IPS-15b (cell line): ENCODE data around the gene GPS1.

Experiments
- H3K27me3 ChIP-seq: one replicate; pipeline ENCODE4 v1.6.1; 2013; ENCODE audit warnings: low read length; ENCODE audit not compliant: control insufficient read depth, insufficient read depth
- H3K36me3 ChIP-seq: one replicate; pipeline ENCODE4 v1.6.1; 2013; ENCODE audit warnings: low read length; ENCODE audit not compliant: control insufficient read depth, insufficient read depth
- H3K4me1 ChIP-seq: one replicate; pipeline ENCODE4 v1.6.1; 2013; ENCODE audit warnings: mild to moderate bottlenecking, low read length; ENCODE audit not compliant: control insufficient read depth, insufficient read depth
- H3K4me3 ChIP-seq: one replicate; pipeline ENCODE4 v1.5.1; 2013; ENCODE audit warnings: low read depth, low read length
- H3K9ac ChIP-seq: one replicate; pipeline ENCODE4 v1.6.1; 2013; ENCODE audit warnings: low read depth, mild to moderate bottlenecking, low read length
- H3K9me3 ChIP-seq: one replicate; pipeline ENCODE4 v1.6.1; 2013; ENCODE audit warnings: mild to moderate bottlenecking, low read length; ENCODE audit not compliant: control insufficient read depth, insufficient read depth

The GPS1 gene

DNA sequence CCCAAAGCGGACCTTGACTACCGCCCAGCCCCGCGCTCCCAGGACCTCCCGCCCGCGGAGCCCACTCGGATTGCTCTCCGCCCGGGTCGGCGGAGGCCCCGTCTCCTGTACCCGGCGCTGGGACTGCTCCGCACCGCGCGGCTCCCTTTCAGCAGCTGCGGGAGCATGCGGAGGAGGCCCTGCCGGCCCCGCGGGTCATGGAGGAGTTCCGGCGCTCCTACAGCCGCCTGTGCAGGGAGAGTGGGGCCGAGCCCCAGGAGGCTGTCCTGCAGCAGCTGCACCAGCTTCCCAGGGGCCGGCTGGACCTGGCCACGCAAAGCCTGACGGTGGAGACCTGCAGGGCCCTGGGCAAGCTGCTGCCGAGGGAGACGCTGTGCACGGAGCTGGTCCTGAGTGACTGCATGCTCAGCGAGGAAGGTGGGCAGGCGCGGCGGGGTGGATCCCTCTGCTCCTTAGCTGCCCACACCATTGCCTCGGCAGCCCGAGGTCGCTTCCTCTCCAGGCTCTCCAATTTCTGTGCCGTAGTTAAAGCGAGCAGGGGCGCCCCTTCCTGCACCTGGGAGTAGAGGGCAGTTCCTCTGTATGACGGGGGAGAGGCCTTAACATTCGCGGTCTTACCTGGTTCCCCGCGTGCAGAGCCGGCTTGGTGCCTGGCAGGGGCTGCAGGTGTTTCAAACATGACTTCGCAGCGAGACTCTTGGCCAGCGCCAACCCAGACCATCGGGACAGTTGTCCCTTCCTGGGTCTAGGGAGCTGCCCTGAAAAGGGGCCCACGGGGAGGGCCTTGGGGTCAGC is 28.1 kb upstream of the GPS1 start:
- Histone ChIP-seq H3K4me1 (no peaks in the 10 kb centered on the region), H3K4me3 (peak overlapping the region; percentile 67), H3K9ac (peak overlapping the region; percentile 70), H3K27me3 (no peaks in the 10 kb centered on the region), H3K36me3 (peaks cover 17% of the 10 kb centered on the region), H3K9me3 (no peaks in the 10 kb centered on the region)

DNA sequence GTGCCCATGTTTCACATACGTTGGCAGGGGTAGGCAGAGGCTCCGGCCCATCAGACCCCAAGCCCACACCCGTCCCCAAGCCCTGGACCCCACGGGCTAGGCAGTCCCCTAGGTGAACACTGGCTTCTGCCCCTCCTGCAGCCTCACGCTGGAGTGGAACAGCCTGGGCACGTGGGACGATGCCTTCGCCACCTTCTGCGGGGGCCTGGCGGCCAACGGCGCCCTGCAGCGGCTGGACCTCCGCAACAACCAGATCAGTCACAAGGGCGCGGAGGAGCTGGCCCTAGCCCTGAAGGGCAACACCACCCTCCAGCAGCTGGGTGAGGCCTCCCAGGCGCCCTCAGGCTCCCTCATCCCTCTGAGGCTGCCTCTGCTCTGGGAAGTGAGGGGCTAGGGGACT is 26.8 kb upstream of the GPS1 start:
- H3K9ac ChIP-seq, result no peak overlapping the region
- H3K4me3 ChIP-seq, result no peak overlapping the region
- no peaks in the 10 kb centered on the region for H3K27me3 ChIP-seq
- peaks cover 16% of the 10 kb centered on the region for H3K36me3 ChIP-seq
- no peaks in the 10 kb centered on the region for H3K4me1 ChIP-seq
- no peaks in the 10 kb centered on the region for H3K9me3 ChIP-seq

DNA sequence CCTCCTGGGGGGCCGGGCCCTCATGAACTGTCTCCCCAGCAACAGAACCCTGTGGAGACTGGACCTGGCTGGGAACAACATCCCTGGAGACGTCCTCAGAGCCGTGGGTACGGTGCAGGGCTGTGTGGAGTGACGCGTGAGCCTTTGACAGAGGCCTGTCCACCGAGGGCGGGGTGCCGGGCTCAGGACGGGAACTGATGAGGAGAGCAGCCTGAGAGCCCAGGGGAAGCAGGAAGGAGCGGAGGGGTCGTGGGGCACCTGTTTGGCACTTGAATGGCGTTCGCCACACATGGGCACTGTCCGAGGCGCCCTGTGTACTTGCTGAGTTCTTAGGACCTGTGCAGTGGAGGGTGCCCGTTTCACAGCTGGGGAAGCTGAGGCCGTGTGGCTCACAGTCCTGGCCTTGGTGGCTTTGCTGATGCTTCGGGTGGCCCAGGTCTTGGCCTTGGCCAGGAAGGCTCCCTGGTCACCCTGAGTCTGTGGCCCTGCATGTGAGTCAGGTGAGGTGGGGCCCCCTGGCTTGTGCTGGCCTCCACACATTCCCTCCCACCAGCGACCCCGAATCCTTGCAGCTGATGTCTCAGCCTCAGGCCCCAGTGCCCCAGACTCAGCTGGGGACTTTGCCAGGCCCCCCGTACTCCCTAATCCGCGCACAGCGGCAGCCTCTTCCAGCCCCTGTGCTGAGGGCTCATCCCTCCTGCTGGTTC is 26.1 kb upstream of the GPS1 start:
- Histone ChIP-seq H3K4me1 (no peaks in the 10 kb centered on the region), H3K27me3 (no peaks in the 10 kb centered on the region), H3K36me3 (peaks cover 16% of the 10 kb centered on the region), H3K4me3 (no peak overlapping the region), H3K9ac (no peak overlapping the region), H3K9me3 (no peaks in the 10 kb centered on the region)

- H3K4me1 ChIP-seq, result no peaks in the 10 kb centered on the region
- H3K36me3 ChIP-seq, result peaks cover 14% of the 10 kb centered on the region
- no peaks in the 10 kb centered on the region for H3K9me3 ChIP-seq
- H3K27me3 ChIP-seq, result no peaks in the 10 kb centered on the region
- H3K9ac ChIP-seq, result no peak overlapping the region
- no peak overlapping the region for H3K4me3 ChIP-seq
Measured at GRCh38 chr17:82028246-82028645, 23.5 kb upstream of the GPS1 start.

GRCh38 chr17:82028966-82029365 is 22.7 kb upstream of the GPS1 start:
- no peaks in the 10 kb centered on the region for H3K4me1 ChIP-seq
- no peaks in the 10 kb centered on the region for H3K9me3 ChIP-seq
- peaks cover 14% of the 10 kb centered on the region for H3K36me3 ChIP-seq
- no peaks in the 10 kb centered on the region for H3K27me3 ChIP-seq
- H3K4me3 ChIP-seq, result no peak overlapping the region
- no peak overlapping the region for H3K9ac ChIP-seq

DNA sequence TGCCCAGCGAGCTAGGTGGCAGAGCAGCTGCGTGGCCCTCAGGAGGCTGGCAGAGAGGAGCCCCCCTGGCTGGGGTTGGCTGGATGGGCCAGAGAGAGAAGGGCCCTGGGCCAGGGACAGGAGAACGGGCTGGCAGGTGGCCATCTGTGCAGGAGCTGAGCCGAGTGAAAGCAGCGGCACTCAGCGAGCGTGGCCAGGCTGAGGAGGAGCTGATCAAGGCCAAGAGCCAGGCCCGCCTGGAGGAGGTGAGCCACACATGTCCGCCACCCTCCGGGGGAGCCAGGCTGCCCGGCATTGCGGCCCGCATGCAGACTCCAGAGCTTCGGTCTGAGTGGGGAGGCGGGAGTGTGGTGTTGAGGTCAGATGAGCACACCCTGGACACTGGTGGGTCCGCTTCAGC is 22.3 kb upstream of the GPS1 start:
- Histone ChIP-seq H3K9ac (no peak overlapping the region), H3K27me3 (no peaks in the 10 kb centered on the region), H3K36me3 (peaks cover 14% of the 10 kb centered on the region), H3K4me3 (no peak overlapping the region), H3K9me3 (no peaks in the 10 kb centered on the region), H3K4me1 (no peaks in the 10 kb centered on the region)

DNA sequence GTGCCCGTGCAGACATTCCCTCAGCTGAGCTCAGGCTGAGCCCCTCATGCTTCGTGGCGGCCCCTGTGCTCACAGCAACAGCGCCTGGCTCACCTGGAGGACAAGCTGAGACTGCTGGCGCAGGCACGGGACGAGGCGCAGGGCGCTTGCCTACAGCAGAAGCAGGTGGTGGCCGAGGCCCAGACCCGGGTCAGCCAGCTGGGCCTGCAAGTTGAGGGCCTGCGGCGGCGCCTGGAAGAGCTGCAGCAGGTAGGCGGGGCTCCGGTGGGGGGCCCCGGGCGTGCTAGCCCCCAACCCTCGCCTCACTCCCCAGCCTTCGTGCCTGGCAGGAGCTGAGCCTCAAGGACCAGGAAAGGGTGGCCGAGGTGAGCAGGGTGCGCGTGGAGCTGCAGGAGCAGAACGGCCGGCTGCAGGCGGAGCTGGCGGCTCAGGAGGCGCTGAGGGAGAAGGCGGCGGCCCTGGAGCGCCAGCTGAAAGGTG is 21.7 kb upstream of the GPS1 start:
- Histone ChIP-seq H3K9me3 (no peaks in the 10 kb centered on the region), H3K4me3 (no peak overlapping the region), H3K27me3 (no peaks in the 10 kb centered on the region), H3K36me3 (peaks cover 14% of the 10 kb centered on the region), H3K4me1 (no peaks in the 10 kb centered on the region), H3K9ac (no peak overlapping the region)

DNA sequence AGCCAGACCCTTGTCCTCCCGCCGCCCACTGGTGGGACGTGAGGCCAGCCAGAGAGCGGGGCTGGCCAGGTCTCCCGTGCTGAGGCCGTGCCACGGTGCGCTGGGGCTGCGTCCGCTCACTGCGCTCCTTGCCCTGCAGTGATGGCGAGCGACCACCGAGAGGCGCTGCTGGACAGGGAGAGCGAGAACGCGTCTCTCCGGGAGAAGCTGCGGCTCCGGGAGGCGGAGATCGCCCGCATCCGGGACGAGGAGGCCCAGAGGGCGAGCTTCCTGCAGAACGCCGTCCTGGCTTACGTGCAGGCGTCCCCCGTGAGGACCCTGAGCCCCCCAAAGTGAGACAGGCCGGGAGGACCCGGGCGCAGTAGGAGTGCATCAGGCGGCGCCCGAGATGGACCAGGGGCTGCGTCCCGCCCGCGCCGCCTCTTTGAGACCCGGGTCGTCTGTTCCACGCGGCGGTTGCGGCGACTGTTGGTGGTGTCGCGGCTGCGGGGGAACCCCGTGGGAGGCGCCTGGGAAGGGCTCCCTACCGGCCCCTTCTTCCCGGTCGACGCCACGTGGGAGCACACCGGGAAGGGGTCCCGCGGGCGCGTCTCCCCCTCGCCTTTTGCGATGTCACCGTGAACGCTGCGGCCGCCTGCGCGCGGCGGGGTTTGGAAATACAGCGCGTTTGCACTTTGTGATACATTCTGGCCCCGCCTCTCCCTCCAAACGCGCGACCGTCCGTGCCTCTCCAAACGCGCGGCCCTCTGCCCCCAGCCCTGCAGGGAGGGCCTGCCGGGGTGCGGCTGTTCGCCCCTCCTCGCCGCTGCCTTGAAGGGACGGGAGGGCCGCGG is 21.0 kb upstream of the GPS1 start:
- H3K9me3 ChIP-seq, result no peaks in the 10 kb centered on the region
- peak overlapping the region; percentile 52 for H3K4me3 ChIP-seq
- no peak overlapping the region for H3K9ac ChIP-seq
- no peaks in the 10 kb centered on the region for H3K27me3 ChIP-seq
- peaks cover 14% of the 10 kb centered on the region for H3K36me3 ChIP-seq
- H3K4me1 ChIP-seq, result no peaks in the 10 kb centered on the region

- no peaks in the 10 kb centered on the region for H3K9me3 ChIP-seq
- peaks cover 14% of the 10 kb centered on the region for H3K36me3 ChIP-seq
Measured at GRCh38 chr17:82031303-82031884, 20.3 kb upstream of the GPS1 start, which contains the start of gene RAC3. Gene RAC3 (plus strand): TSS chr17:82031678. CDS start chr17:82031762, 84 bp downstream.

GRCh38 chr17:82031885-82032627 is 19.6 kb upstream of the GPS1 start:
- Histone ChIP-seq H3K9ac (peak overlapping the region; percentile 62), H3K36me3 (peaks cover 14% of the 10 kb centered on the region), H3K4me1 (no peaks in the 10 kb centered on the region), H3K27me3 (peaks cover 2% of the 10 kb centered on the region), H3K4me3 (peak overlapping the region; percentile 64), H3K9me3 (no peaks in the 10 kb centered on the region)

More at GRCh38 chr17:82031303-82031884, 20.3 kb upstream of the GPS1 start, which contains the start of gene RAC3:
- Histone ChIP-seq H3K4me1 (no peaks in the 10 kb centered on the region), H3K9ac (peak within 1 kb of the TSS; percentile 62), H3K27me3 (no peaks in the 10 kb centered on the region), H3K4me3 (peak within 1 kb of the TSS; percentile 64)
